Left colon (tissue), 2 donors: Measurements from ENCODE around the gene TBXAS1. TPM values are rescaled to one million over a fixed set of nuclear protein-coding genes. Genes with fewer than 3 reads are reported as not detected.
A peak's percentile ranks its signal among the peaks of the same experiment; 100 is the strongest.

Experiments used
- ATAC-seq: fragments of 200-7000 bp; cut with Tn5 transposase; one replicate; pipeline ENCODE4 v1.9.1; 2020; ENCODE audit warnings: mild to moderate bottlenecking, moderate library complexity
- DNase-seq, 2 donors: peaks; one replicate each; pipeline ENCODE4 v3.0.0-alpha.2; 2020
- intact Hi-C, 2 donors: fragments of 100-400 bp; cut with DNase I in 1 of 2; cut with micrococcal nuclease in 1 of 2; formaldehyde crosslinking; loops; one replicate each; pipeline versions ENCODE4 v1.11.2 to v1.14.0; 2022; cut with DNase I, micrococcal nuclease
- total RNA-seq, 2 donors: library from RNA; stranded (reverse); fragmentation: NEBNext Ultra II Directional; extraction: Animal tissue kit (Norgen Biotek cat#: 25700); gene quantifications; one replicate each; pipeline ENCODE4 v1.2.1, GENCODE V29; 2021
- donor health status: DM: no; HTN: no; CAD: no.
- donor health status: DM: yes; HTN: yes; CAD: no.

The TBXAS1 gene
- total RNA-seq, 2 donors from 2014 or later: 8.4 to 10.3 TPM

DNA sequence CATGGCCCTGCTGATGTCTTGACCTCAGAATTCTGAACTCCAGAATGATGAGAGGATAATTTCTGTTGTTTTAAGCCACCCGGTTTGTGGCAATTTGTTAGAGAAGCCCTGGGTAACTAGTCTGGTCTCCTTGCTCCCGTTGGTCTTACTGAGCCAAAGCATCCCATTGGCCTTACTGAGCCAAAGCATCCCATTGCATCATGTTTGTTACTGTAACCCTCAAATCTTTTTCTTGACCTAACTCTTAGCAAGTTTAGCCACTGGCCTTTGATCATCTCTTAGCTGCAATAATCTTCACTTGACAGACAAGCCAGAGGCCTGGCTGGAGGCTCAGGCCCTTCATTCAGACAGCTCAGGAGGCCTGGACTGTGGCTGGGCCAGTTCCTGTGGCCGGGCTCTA, 21.8 kb downstream of the TBXAS1 start:
- intact Hi-C loops: no loop called here
- DNase-seq (no peak), ATAC-seq (no peak)

DNA sequence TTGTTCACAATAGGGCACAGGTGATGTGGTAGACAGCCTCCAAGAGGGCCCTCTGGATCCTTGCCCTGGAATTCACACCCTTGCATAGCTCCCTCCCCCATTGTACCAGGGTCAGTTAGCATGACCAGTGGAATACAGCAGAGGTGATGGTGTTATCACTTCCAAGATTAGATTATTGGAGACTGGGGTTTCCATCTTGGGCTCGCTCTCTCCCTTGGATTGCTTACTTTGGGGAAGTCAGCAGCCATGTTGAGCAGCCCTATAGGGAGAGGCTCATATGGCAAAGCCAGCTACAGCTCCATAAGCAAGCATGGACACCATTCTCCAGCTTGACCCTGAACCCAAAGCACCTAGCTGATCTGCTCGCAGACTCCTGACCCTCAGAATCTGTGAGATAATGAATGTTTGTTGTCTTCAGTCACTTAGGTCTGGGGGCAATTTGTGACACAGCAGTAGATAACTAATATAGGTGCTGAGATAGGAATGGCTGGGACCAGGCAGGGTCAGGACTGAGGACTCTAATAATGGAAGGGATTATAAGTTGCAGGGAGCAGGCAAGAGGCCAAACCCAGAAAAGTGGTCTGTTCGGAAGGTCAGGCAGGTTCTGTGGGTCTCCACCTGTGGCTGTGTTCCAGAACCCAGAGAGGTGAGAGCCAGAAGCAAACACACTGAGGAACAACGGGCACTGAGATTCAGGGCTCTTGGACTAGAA, 22.9 kb downstream of the TBXAS1 start:
- intact Hi-C loops: no loop called here
- no peak for DNase-seq
- ATAC-seq: no peak

- DNase-seq (no peak), ATAC-seq (no peak)
- intact Hi-C loops: no loop called here
These were observed 23.4 kb downstream of the TBXAS1 start for GRCh38 chr7:139852482-139852845.

DNA sequence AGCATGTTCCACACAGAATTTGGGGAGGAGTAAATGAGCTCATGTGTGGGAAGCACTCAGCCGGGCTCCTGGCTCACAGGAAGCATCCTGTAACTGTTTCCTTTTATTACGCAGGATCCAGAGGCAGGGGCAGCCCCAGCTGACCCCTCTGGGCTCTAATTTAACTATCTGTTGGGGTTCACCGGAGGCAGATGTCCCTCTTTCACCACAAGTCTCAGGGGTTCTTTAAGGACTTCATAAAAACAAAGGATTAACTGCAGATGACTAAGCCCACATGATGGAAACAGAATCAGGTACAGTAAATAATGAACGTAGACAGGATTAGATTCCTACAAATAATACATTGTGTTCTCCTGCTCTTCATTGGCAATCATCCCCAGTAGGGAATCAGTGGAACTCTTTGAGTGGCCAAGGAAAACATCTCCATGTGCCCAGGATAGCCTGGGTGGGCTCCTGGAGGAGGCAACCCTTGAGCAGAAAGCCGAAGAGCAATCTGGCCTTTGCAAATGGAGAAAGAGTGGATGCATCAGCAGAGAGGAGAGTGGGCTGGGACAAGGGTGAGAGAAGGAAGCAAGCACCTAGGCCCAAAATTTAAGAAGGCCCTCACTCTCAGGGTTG, 24.6 kb downstream of the TBXAS1 start:
- no peak for ATAC-seq
- DNase-seq: no peak
- intact Hi-C loops: no loop called here

DNA sequence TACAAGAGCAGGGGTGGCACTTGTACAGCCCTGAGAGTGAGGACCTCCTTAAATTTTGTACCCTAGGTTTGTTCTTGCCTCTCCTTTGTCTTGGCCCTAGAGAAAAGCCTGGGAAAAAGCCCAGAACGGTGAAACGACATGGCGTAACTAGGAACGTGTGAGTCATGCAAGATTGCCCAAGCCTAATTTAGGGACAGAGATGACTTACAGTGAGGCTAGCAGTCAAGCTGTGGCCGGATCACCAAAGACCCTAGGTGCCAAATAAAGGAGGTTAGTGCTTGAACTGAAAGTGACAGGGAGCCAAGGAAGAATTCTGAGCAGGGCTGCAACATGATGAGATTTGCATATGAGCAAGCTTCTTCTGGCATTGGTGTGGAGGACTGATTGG, 25.1 kb downstream of the TBXAS1 start:
- ATAC-seq (no peak), DNase-seq (no peak)
- intact Hi-C loops: no loop called here

DNA sequence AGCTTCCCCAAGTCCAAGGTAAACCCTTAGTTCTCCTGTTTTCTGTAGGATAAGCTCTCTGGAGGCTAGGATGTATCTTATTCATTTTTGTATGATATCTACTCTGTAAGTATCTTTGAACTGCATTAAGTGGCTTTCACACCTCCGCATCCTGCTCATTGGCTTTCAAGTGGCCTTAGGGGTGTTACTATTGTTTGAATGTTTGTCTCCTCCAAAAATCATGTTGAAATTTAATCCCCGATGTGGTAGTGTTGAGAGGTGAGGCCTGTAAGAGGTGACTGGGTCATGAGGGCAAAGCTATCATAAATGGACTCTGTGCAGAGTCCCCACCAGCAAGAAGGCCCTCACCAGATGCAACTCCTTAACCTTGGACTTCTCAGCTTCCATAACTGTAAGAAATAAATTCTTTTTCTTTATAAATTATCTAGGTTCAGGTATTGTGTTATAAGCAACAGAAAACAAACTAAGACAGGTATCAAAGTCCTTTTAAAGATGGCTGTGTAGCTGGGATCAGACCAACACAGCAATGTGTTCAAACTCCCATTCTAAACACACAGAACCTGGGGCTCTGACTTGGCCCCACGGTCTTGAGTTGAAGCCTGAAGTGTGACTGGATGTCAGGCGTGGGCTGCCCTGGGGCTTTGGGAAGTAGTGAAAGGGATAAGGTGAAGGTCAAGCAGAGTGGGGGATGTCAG, 25.9 kb downstream of the TBXAS1 start:
- no peak for ATAC-seq
- no peak for DNase-seq
- intact Hi-C loops: no loop called here

DNA sequence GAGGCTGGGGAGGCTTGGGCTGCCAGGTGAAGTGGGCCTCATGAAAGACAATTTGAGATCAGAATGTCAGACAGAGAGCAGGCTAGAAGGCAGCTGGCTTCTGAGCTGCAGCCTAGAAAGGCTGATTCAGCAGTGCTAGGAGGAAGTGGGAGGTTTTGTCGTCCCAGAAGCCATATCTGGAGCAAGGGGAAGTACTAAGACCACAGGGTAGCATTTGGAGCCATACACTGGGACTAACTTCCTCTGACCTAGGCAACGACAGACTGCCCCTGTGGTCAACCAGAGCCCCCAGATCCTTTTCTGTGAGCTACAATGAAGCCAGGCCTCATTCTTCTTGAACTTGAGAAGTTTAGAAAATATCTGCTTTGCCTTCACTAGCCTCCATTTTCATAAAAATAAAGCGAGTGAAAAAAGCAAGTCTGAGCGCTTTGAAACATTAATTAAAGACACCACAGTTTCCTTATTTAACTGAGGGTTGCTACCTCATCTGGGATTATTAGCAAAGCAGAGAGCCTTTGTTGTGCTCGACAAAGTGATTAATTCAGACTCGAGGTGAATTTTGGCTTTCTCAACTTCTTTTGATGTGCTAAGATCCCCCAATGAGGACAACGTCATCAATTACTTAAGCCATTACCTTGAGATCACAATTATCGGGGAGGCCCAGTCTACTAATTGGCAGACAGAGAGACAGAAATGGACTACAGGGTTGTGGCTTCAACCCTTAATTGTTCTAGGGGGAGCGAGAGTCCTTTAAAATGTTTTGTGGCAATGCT, 26.6 kb downstream of the TBXAS1 start:
- intact Hi-C loops: no loop called here
- no peak for DNase-seq
- ATAC-seq: peak; percentile 49

DNA sequence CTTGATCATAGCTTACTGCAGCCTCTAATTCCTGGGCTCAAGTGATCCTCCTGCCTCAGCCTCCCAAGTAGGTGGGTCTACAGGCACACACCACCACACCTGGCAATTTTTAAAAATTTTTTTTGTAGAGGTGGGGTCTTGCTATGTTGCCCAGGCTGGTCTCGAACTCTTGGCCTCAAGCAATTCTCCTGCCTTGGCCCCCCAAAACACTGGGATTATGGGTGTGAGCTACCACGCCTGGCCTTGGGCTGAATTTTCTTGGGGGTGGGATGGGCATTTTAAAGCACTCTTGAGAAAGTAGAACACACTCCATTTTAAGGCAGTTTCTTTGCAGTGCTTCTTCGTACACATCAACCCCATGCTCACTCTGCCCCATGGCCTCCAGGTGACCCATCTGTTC, 28.7 kb downstream of the TBXAS1 start:
- no peak for DNase-seq
- intact Hi-C loops: no loop called here
- no peak for ATAC-seq

- intact Hi-C loops: no loop called here
- ATAC-seq (peak; percentile 64), DNase-seq (peak; percentile 35 to 47)
These were observed 31.2 kb downstream of the TBXAS1 start for GRCh38 chr7:139860090-139860775.

- no peak for ATAC-seq
- intact Hi-C loops: no loop called here
- DNase-seq: no peak
These were observed 32.7 kb downstream of the TBXAS1 start for GRCh38 chr7:139861803-139862202.

DNA sequence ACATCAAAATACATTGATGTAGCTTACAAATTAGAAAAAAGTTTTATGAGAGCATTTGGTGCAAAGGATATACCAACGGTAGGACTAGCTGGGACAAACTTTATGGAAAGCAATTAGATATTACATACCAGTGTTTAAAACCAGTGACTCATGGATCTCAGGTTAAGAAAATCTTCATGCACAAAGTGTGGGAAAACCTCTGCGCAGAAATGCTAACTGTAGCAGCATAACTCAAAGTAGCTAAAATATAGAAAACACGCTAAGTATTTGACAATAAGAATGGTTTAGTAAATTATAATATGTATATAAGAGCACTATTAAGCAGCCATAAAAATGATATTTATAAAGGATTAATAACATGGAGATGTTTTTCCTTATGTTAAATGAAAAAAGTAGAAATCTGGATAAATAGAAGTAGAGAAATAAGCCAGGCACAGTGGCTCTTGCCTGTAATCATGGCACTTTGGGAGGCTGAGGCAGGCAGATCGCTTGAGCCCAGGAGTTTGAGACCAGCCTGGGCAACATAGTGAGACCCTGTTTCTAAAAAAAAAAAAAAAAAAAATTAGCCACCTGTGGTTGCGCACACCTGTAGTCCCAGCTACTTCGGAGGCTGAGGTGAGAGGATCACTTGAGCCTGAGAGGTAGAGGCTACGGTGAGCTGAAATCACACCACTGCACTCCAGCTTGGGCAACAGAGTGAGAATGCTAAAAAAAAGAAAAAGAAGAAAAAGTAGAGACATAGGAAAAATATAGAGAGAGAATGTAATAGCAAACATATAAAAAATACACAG, 37.2 kb downstream of the TBXAS1 start:
- intact Hi-C loops: no loop called here
- ATAC-seq (no peak), DNase-seq (no peak)

DNA sequence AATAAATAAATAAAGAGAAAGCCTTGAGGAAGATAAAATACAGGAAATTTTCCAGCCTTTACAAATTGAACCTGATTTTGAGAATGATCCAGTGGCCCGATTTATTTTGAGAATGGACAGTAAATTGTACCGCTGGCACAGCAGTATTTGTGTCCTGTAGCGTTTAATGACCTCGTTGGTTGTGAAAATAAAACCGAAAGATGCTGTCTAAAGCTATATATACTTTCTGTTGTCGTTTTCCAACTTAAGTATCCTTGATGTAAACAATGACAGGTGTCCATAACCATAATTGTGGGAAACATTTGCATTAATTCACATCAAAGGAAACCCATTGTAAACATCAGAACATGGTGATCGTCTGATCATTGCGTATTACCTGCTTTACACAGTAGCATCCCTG, 38.8 kb downstream of the TBXAS1 start:
- intact Hi-C loops: no loop called here
- ATAC-seq: no peak
- DNase-seq: no peak

GRCh38 chr7:139869886-139870285, 40.8 kb downstream of the TBXAS1 start:
- ATAC-seq (no peak), DNase-seq (no peak)

DNA sequence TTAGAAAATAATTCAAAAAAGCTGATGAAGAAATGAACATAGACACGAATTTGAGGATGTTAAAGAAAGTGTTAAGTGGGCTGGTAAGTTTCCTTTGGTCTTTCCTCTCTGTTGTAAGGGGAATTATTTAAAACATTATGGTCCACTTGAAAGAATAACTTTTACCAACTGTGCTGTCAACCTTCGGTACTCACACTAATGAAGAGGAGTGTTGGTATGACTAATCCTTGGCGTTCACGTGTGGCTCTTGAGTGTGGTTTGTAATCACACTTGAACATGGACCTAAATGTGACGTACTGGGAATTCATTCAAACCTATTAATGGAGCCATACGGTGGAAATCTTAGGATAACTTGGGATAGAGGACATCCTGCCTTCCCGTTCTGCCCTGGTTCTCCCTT, 41.3 kb downstream of the TBXAS1 start:
- DNase-seq (no peak), ATAC-seq (no peak)
- intact Hi-C loops: no loop called here

More at GRCh38 chr7:139869886-139870285, 40.8 kb downstream of the TBXAS1 start:
- intact Hi-C loops: no loop called here

GRCh38 chr7:139871331-139871730, 42.3 kb downstream of the TBXAS1 start:
- ATAC-seq (no peak), DNase-seq (no peak)
- intact Hi-C loops: no loop called here

- ATAC-seq (no peak), DNase-seq (no peak)
- intact Hi-C loops: no loop called here
These were observed 42.8 kb downstream of the TBXAS1 start for GRCh38 chr7:139871820-139872219.

GRCh38 chr7:139873593-139874301, 44.7 kb downstream of the TBXAS1 start:
- no peak for DNase-seq
- ATAC-seq: no peak
- intact Hi-C loops: no loop called here

GRCh38 chr7:139874302-139874629, 45.2 kb downstream of the TBXAS1 start:
- DNase-seq: no peak
- ATAC-seq: no peak
- intact Hi-C loops: no loop called here
